Hematopoietic multipotent progenitor cell treated with erythropoietin and hydrocortisone succinate and interleukin-3 and kit ligand, for 15 days (in vitro differentiated cells): ENCODE measurements around the gene LCE1E.

Source experiments
- DNase-seq: peaks from one replicate; pipeline ENCODE4 v3.0.0-alpha.2; 2015; ENCODE audit warnings: low spot score

LCE1E gene

GRCh38 chr1:152783095-152783494 is 3.0 kb upstream of the LCE1E start:
- DNase-seq: no peak

- DNase-seq: no peak
Observed at GRCh38 chr1:152795686-152796085, 9.6 kb downstream of the LCE1E start.

GRCh38 chr1:152796421-152796820 is 10.4 kb downstream of the LCE1E start, which contains the start of gene LCE1D:
LCE1D (plus strand) TSS chr1:152796721; CDS start chr1:152797795, 1,074 bp downstream.
- DNase-seq: no peak

DNA sequence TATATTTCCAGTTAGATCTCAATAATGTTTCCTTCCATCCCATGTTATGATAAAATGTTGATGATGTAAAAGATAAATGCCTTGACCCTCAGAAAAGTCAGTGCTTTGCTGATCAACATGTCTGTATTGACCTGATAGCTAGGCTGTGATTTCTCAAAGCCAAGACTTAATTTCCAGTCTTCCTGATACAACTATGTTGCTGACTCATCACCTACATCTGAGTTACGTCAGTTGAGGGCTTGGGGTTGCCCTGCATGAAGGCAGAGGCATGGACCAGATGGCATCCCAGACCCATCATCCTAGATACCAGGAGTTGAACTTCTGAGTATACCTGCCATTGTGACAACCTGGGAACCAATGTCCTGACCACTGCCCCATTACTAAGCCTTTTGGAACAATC is 15.3 kb downstream of the LCE1E start:
- no peak for DNase-seq

DNA sequence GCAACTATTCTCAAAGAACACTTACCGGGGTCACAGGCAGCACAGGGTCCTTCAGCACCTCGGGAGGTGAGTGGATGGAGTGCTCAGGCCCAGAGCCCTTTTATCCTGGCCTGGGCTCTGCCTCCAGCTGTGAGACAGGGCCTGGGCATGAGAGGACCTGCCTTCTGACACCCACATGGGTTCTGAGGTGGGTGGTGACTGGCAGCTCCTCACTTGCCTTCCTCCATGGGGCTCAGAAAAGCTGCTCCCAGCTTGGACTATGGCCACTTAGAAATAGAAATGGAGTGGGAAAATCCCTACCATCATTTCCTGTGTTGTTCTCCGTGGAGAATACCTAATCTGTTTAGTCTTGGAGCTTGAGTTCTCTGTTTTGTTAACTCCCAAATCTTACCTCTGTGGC is 20.5 kb downstream of the LCE1E start, which contains the start of gene LCE1C:
LCE1C (minus strand) TSS at position 76 of the 400 bp plus-strand sequence. CDS start 1,173 bp downstream, outside the sequence.
- no peak for DNase-seq

- DNase-seq: no peak
Observed at GRCh38 chr1:152811050-152811449, 25.0 kb downstream of the LCE1E start.

- no peak for DNase-seq
Observed at GRCh38 chr1:152811671-152812070, 25.6 kb downstream of the LCE1E start, which contains the start of gene LCE1B. LCE1B (plus strand) TSS chr1:152811971; CDS start chr1:152812447, 476 bp downstream.

GRCh38 chr1:152817309-152817708 is 31.3 kb downstream of the LCE1E start:
- no peak for DNase-seq

DNA sequence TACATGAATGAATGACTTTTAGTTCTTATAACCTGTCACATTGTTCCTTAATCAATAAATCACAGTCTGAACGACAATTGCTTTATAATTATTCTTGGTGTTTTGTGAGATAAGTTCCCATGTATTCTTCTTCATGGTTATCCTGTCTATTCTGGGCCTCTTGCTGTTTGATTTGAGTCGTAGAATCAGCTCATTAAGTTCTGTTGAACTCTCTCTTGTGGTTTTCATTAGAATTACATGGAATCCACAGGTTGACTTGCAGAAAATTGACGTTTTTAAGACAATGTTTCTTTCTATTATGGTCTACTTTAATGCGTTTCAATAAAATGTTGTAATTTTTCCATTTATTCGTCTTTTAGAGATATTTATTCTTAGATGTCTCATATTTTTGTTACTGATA is 37.2 kb downstream of the LCE1E start:
- DNase-seq: no peak

GRCh38 chr1:152824964-152825363 is 38.9 kb downstream of the LCE1E start:
- no peak for DNase-seq

GRCh38 chr1:152827173-152827572 is 41.1 kb downstream of the LCE1E start, which contains the start of gene LCE1A:
LCE1A (plus strand) TSS chr1:152827473; CDS start chr1:152827473, 0 bp downstream.
- DNase-seq: no peak

DNA sequence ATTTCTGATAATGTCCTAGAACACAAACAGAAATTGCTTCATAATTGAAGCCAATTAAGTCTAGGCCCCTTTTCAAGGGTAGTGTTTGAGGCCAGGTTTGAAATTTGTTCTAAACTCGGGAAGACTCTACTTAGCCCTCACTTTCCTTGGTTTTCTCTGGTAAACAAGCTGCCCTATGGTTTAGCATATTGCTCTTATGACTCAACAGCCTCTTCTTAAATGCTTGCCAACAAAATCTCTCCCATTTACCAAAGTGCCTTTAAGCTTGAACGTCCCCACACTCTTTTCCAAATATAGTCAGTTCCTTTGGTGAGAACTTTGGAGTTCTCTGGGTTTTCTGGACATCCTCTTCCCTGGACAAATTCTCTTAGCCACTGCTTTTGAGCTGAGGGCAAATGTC is 50.8 kb downstream of the LCE1E start:
- DNase-seq: no peak
